Neural cell (in vitro differentiated cells): ENCODE data around the gene PRR33. TPM values are rescaled to one million over a fixed set of nuclear protein-coding genes. Genes with fewer than 3 reads are reported as not detected.

ENCODE experiments used
- H2AFZ ChIP-seq: fragments of 200-600, 300-800 bp; sonication (generic), shearing (Covaris generic); 2 replicates; pipeline ENCODE4 v1.6.0; 2014; ENCODE audit warnings: low read depth, mild to moderate bottlenecking, antibody characterized with exemption, low read length, moderate library complexity
- H3F3A ChIP-seq: fragments of 200-600 bp; shearing (Covaris generic); 2 replicates; pipeline ENCODE4 v1.6.1; 2016; ENCODE audit warnings: mild to moderate bottlenecking, moderate library complexity, mixed read lengths, antibody characterized with exemption, low read length; ENCODE audit not compliant: insufficient read depth, poor library complexity, severe bottlenecking
- H3K27ac ChIP-seq: fragments of 200-600, 300-800 bp; sonication (generic), shearing (Covaris generic); 2 replicates; pipeline ENCODE4 v1.5.1; 2014; ENCODE audit warnings: mild to moderate bottlenecking, low read length, moderate library complexity
- H3K27me3 ChIP-seq: fragments of 300-800, 200-600 bp; sonication (generic), shearing (Covaris generic); 2 replicates; pipeline ENCODE4 v1.6.0; 2014; ENCODE audit warnings: mild to moderate bottlenecking, low read depth, low read length, moderate library complexity; ENCODE audit not compliant: insufficient read depth
- H3K36me3 ChIP-seq: fragments of 300-800, 200-600 bp; sonication (generic), shearing (Covaris generic); 2 replicates; pipeline ENCODE4 v1.5.1; 2014; ENCODE audit warnings: mild to moderate bottlenecking, antibody characterized with exemption, low read length, moderate library complexity; ENCODE audit not compliant: insufficient read depth
- H3K4me2 ChIP-seq: fragments of 300-800, 200-600 bp; sonication (generic), shearing (Covaris generic); 2 replicates; pipeline ENCODE4 v1.6.0; 2014; ENCODE audit warnings: mild to moderate bottlenecking, low read length
- H3K4me3 ChIP-seq: fragments of 300-800, 200-600 bp; sonication (generic), shearing (Covaris generic); 2 replicates; pipeline ENCODE4 v1.5.1; 2014; ENCODE audit warnings: mild to moderate bottlenecking, low read length, moderate library complexity
- H3K79me2 ChIP-seq: fragments of 200-600 bp; shearing (Covaris generic); replicated peaks from 2 replicates; pipeline ENCODE4 v1.6.0; 2014; ENCODE audit warnings: mild to moderate bottlenecking, low read length, moderate library complexity; ENCODE audit not compliant: insufficient read depth
- H3K9ac ChIP-seq: fragments of 300-800, 200-600 bp; sonication (generic), shearing (Covaris generic); 2 replicates; pipeline ENCODE4 v1.6.1; 2016; ENCODE audit warnings: mild to moderate bottlenecking, low read length, mixed read lengths
- H3K9me2 ChIP-seq: fragments of 200-600 bp; shearing (Covaris generic); 2 replicates; pipeline ENCODE4 v1.6.1; 2016; ENCODE audit warnings: mild to moderate bottlenecking, low read length, mixed read lengths; ENCODE audit not compliant: insufficient read depth
- H3K9me3 ChIP-seq: fragments of 200-600, 300-800 bp; sonication (generic), shearing (Covaris generic); 2 replicates; pipeline ENCODE4 v1.6.1; 2016; ENCODE audit warnings: mild to moderate bottlenecking, mixed run types, low read length, moderate library complexity, mixed read lengths
- H4K20me1 ChIP-seq: fragments of 200-600 bp; shearing (Covaris generic); 2 replicates; pipeline ENCODE4 v1.6.1; 2016; ENCODE audit warnings: mild to moderate bottlenecking, mixed run types; ENCODE audit not compliant: insufficient read depth
- EP300 ChIP-seq: fragments of 450-650 bp; conservative IDR thresholded peaks from 2 replicates; pipeline ENCODE4 v1.6.1; 2014; ENCODE audit warnings: antibody characterized with exemption, mild to moderate bottlenecking, moderate library complexity; ENCODE audit not compliant: poor library complexity, severe bottlenecking
- EZH2 ChIP-seq: fragments of 200-600, 300-800 bp; shearing (Covaris generic), sonication (generic); IDR thresholded peaks from 2 replicates; pipeline ENCODE4 v1.6.1; 2014; ENCODE audit warnings: antibody characterized with exemption, low read length, borderline replicate concordance, mild to moderate bottlenecking; ENCODE audit not compliant: insufficient read depth, poor library complexity, severe bottlenecking
- MXI1 ChIP-seq: fragments of 450-650 bp; conservative IDR thresholded peaks from 2 replicates; pipeline ENCODE4 v1.6.1; 2014; ENCODE audit warnings: antibody characterized with exemption, mild to moderate bottlenecking; ENCODE audit not compliant: poor library complexity, severe bottlenecking
- POLR2AphosphoS5 ChIP-seq: IDR thresholded peaks from 2 replicates; pipeline ENCODE4 v1.6.1; 2012
- RAD21 ChIP-seq: fragments of 450-650 bp; conservative IDR thresholded peaks from 2 replicates; pipeline ENCODE4 v1.6.1; 2014; ENCODE audit warnings: antibody characterized with exemption, mild to moderate bottlenecking, moderate library complexity
- SMC3 ChIP-seq: fragments of 450-650 bp; conservative IDR thresholded peaks from 2 replicates; pipeline ENCODE4 v1.6.1; 2014; ENCODE audit warnings: antibody characterized with exemption, mild to moderate bottlenecking, moderate library complexity; ENCODE audit not compliant: poor library complexity
- TAF1 ChIP-seq: IDR thresholded peaks from 2 replicates; pipeline ENCODE4 v1.6.1; 2012; ENCODE audit warnings: low read depth
- polyA plus RNA-seq: library from polyadenylated mRNA; depleted of rRNA; stranded (reverse); fragments of >200 nt; gene quantifications from 2 replicates; pipeline ENCODE4 v1.2.3, GENCODE V29; 2014
- TF ChIP-seq, protein P1 (sequence below): IDR thresholded peaks from 2 replicates; pipeline ENCODE4 v1.6.1; 2012; ENCODE audit warnings: borderline replicate concordance
- TF ChIP-seq, protein P2 (sequence below): fragments of 450-650 bp; IDR thresholded peaks from 2 replicates; pipeline ENCODE4 v1.5.1; 2014; ENCODE audit warnings: antibody characterized with exemption, mild to moderate bottlenecking, moderate library complexity; ENCODE audit not compliant: poor library complexity, severe bottlenecking

The PRR33 gene
- polyA plus RNA-seq, 1 donor from 2014 or later: not detected

DNA sequence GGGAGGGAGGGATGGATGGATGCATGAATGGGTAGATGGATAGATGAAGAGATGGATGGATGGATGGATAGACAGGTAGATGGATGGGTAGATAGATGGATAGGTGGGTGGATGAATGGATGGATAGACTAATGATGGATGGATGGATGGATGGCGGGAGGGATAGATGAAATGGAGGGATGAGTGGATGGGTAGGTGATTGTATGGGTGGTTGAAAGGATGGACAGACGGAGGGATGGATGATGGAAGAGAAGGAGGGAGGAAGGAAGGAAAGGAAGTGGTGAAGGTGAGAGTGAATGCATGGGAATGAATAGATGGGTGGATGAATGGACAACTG lies 24.1 kb upstream of the PRR33 start:
- no peaks in the 10 kb centered on the region for H3K79me2 ChIP-seq
- H3K9me2 ChIP-seq: no peaks in the 10 kb centered on the region
- TF ChIP-seq RAD21 (no peak), MXI1 (no peak), SMC3 (no peak)

GRCh38 chr11:1913271-1914060 lies 21.8 kb upstream of the PRR33 start:
- Histone ChIP-seq H3K9me2 (no peaks in the 10 kb centered on the region), H3K36me3 (no peaks in the 10 kb centered on the region), H3K9me3 (no peaks in the 10 kb centered on the region), H3K4me2 (no peak overlapping the region), H3K4me3 (no peak overlapping the region), H4K20me1 (no peaks in the 10 kb centered on the region), H3K9ac (no peak overlapping the region), H3K27ac (no peak overlapping the region), H2AFZ (no peak overlapping the region), H3F3A (no peaks in the 10 kb centered on the region), H3K27me3 (no peaks in the 10 kb centered on the region), H3K79me2 (no peaks in the 10 kb centered on the region)
- TF ChIP-seq, protein P1, sequence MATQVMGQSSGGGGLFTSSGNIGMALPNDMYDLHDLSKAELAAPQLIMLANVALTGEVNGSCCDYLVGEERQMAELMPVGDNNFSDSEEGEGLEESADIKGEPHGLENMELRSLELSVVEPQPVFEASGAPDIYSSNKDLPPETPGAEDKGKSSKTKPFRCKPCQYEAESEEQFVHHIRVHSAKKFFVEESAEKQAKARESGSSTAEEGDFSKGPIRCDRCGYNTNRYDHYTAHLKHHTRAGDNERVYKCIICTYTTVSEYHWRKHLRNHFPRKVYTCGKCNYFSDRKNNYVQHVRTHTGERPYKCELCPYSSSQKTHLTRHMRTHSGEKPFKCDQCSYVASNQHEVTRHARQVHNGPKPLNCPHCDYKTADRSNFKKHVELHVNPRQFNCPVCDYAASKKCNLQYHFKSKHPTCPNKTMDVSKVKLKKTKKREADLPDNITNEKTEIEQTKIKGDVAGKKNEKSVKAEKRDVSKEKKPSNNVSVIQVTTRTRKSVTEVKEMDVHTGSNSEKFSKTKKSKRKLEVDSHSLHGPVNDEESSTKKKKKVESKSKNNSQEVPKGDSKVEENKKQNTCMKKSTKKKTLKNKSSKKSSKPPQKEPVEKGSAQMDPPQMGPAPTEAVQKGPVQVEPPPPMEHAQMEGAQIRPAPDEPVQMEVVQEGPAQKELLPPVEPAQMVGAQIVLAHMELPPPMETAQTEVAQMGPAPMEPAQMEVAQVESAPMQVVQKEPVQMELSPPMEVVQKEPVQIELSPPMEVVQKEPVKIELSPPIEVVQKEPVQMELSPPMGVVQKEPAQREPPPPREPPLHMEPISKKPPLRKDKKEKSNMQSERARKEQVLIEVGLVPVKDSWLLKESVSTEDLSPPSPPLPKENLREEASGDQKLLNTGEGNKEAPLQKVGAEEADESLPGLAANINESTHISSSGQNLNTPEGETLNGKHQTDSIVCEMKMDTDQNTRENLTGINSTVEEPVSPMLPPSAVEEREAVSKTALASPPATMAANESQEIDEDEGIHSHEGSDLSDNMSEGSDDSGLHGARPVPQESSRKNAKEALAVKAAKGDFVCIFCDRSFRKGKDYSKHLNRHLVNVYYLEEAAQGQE: no peak
- TF ChIP-seq MXI1: no peak
- no peak for TF ChIP-seq SMC3
- TF ChIP-seq EP300: no peak
- TF ChIP-seq RAD21: no peak
- no peak for TF ChIP-seq TAF1
- TF ChIP-seq EZH2: no peak
- TF ChIP-seq, protein P2, sequence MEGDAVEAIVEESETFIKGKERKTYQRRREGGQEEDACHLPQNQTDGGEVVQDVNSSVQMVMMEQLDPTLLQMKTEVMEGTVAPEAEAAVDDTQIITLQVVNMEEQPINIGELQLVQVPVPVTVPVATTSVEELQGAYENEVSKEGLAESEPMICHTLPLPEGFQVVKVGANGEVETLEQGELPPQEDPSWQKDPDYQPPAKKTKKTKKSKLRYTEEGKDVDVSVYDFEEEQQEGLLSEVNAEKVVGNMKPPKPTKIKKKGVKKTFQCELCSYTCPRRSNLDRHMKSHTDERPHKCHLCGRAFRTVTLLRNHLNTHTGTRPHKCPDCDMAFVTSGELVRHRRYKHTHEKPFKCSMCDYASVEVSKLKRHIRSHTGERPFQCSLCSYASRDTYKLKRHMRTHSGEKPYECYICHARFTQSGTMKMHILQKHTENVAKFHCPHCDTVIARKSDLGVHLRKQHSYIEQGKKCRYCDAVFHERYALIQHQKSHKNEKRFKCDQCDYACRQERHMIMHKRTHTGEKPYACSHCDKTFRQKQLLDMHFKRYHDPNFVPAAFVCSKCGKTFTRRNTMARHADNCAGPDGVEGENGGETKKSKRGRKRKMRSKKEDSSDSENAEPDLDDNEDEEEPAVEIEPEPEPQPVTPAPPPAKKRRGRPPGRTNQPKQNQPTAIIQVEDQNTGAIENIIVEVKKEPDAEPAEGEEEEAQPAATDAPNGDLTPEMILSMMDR: no peak
- TF ChIP-seq POLR2AphosphoS5: no peak

More for the DNA sequence above, 24.1 kb upstream of the PRR33 start:
- H3F3A ChIP-seq: no peaks in the 10 kb centered on the region
- H3K27ac ChIP-seq: no peak overlapping the region
- H2AFZ ChIP-seq: no peak overlapping the region
- no peaks in the 10 kb centered on the region for H3K27me3 ChIP-seq
- no peaks in the 10 kb centered on the region for H3K36me3 ChIP-seq
- no peaks in the 10 kb centered on the region for H3K9me3 ChIP-seq
- H3K4me2 ChIP-seq: no peak overlapping the region
- no peak overlapping the region for H3K9ac ChIP-seq
- H4K20me1 ChIP-seq: no peaks in the 10 kb centered on the region
- no peak overlapping the region for H3K4me3 ChIP-seq
